GF-D8 (cell line): ENCODE results near the gene MEX3B.
A peak's percentile ranks its signal among the peaks of the same experiment; 100 is the strongest.
"Not testable (repeated sequence)": the region's sequence is repeated elsewhere in the genome, so short reads cannot be mapped to it uniquely, and the experiment has no call there.

Experiments used
- DNase-seq: peaks from one replicate; lab custom pipeline; 2025; lab: John Stamatoyannopoulos, UW

MEX3B gene

DNA sequence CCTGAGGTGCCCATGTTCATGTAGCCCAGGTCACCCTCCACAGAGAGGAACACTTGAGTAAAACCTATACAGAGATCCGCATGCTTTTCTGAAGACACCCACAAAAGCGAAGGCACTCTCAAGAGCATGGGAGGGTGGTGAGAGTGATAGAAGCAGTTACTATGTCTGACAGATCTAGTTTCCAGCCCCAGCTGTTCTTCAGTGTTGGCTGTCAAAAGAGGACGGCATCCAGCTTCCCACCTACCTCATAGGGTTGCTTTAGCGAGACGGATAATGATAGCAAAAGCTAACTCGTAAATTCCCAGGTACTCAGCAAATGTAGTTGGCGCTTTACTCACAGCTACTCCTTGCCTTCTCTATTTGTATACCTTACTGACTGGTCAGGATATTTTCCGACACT lies 3.0 kb upstream of the MEX3B start:
- no peak for DNase-seq

DNA sequence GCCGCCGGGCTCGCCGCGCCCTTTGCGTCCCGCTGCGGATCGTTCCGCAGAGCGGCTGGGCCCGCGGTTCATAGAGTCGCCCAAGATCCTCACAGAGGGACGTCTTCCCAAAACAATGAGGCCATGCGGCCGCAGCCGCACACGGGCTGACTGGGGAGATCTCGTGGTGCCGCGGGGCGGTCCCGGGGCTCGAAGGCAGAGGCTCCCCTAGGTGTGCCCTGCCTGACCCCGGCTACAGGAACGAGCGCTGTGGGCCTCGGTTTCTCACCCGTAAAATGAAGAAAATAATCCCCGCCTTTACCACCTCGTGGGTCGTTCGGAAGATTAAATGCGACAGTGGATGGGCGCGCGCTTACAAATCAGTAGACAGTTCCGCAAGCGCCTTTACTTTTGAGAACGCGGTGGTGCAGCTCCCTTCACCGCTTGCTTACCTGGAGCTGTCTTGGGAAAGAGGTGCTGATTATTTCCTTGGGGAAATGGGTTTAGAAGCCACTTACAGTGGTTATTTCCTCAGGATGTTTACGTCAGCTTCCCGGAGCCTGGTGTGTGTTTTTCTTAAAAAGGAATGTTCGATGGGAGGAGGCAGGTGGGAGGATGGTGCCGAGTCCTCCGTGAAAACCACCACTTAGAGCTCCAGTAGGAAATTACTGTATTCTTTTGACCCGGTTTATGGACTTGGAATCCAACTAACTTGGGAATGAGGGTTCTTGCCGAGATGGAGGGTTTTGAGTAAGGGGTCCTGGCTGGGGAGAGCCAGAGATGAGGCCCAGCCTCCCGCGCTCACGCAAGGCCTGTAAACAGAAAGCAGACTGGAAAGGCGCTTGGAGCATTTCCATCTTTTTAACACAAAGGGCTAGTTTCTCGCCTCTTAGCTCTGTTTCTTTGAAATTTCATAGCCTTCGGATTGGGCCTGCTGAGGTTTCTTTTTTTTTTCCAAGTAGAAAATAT lies 1.9 kb upstream of the MEX3B start:
- DNase-seq: no peak

DNA sequence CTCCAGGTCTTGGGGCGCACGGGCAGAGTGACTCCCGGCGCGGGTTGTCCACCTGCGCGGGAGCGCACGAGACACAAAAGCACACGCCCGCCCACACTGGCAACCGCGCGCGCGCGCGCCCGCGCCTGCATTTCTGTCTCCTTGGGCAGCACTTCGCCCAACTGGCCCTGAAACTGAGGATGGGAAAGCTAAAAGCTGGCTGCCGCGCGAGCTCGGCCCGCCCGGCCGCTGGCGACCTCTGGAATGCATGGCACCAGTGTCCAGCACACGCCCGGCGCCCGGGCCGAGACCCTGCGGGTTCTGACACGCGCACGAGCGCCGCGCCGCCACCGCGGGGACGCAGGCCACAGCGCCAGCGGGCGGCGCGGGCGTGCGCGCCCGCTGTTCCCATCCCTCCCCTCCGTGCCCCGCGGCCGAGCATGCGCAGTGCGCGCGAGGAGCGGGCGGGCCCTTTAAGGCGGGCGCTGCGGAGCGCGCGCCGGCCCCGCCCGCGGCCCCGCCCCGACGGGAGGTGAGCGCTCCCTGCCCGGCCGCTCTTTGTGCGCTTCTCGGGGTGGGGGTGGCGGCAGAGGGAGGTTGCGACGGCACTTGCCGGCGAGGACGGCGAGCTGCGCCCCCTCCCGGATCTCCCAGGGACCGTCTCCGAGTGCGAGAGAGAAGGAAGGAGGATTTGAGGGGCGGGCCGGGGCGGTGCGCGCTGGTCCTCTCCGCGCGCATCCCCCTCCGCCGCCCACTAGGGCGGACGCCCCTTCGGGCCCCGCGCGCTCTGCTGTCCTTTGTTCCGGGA lies 1.0 kb upstream of the MEX3B start:
- peak; percentile 63 for DNase-seq

DNA sequence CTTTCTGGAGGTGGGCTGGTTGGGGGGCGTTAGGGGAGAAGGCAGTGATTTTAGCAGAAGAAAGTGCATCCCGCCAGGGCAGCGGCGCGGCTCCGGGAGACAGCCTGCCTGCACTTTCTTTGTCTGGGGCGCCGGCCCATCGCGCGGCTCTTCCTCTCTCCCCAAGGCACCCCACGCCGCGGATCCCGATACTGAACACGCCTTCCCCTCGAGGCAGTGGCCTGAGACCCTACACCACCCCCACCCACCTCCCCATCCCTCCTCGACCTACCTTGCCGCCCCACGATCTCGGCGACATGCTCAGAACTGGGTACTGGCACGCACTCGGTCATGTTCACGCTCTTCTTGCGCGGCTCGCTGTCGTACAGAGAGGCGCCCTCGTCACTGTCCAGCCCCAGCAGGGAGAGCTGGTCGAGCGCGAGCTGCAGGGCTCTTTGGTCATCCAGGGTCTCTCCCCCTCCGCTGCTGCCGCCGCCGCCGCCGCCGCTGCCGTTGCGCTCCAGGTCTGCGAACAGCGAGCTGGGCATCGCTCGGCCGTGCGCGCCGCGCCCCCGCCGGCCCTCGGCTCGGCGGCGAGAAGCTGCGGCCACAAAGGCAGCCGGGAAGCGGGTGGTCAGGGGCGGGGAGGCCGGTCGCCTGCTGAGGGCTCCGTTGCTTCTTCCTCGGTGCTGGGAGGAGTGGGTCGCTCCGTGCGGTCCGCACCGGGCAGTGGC lies 483 bp downstream of the MEX3B start:
- DNase-seq: no peak

- DNase-seq: no peak
Observed at GRCh38 chr15:82044373-82045178, 1.2 kb downstream of the MEX3B start.

DNA sequence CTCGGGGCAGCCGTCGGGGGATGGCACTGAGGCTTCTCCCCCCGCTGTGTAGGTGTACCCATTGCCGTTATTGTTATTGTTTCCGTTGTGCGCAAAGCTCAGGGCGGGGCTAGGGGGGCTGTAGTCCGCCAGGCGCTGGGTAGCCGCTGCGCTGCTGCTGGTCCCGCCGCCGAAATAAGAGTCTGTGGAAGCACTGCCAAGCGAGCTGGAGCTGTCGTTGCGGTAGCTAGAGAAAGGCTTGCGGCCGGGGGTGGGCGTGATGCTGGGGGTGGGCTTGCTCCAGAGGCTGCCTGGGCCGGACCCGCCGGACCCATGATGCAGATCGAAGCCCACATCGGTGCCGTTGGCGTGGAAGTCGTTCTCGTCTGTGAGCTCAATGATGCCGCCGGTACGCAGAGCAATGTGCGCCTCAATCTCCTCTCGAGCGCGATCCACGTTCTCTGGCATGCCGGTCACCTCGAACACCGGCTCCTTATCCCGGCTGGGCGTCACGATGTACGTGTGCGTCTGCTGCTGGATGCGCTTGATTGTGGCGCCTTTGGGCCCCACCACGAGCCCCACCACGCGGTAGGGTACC lies 1.9 kb downstream of the MEX3B start:
- no peak for DNase-seq

- DNase-seq: no peak
Observed at GRCh38 chr15:82043130-82043673, 2.6 kb downstream of the MEX3B start.

DNA sequence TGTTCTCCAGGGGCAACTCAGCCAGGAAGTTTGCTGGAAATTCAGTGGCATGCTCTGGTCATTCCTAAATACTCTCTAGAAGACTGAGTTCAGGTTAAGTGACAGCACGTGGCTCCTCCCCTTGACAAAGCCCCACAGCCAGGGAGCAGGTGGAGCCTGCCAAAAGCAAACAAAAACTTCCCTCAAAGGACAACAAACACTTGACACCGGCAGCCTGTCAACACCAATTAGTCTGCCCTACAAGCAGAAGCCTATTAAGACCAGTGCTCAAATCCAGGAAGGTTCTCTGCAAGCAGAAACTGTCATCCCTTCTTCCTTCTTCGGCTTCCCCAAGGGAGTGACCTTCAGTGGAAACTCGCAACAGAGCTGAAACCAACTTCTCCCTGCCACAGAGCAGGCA lies 5.0 kb downstream of the MEX3B start:
- no peak for DNase-seq

GRCh38 chr15:82040390-82040789 lies 5.4 kb downstream of the MEX3B start:
- no peak for DNase-seq

DNA sequence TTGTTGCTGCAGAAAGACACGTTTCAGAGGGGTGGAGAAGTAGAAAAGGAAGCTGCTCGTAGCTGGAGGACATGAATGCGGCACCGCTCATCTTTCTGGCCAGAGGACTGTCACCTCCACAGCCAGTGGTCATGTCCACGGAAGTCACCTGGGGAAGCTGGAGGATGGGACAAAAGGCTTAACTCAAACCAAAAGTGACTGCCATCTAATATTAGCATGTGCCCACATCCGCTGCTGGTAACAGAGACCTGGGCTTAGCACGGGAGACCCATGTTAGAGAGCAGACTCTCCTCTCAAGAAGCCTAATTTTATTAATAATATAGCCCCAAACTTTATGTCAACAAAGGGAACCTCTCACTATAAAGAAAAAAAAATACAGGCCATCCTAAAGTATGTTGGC lies 5.9 kb downstream of the MEX3B start:
- no peak for DNase-seq

DNA sequence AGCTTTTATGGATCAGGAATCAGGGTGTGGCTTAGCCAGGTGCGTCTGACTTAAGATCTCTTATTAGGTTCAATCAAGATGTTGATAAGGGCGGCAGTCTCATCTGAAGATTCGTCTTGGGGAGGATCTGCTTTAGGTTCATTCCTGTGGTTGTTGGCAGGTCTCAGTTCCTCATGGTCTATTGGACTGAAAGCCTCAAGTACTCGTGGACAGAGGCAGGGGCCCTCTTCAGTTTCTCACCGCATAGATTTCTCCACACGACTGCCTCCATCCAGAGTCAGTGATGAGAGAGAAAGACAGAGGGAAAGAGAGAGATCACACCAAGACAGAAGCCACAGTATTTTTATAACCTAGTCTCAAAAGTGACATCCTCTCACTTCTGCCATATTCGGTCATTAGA lies 9.4 kb downstream of the MEX3B start:
- no peak for DNase-seq

DNA sequence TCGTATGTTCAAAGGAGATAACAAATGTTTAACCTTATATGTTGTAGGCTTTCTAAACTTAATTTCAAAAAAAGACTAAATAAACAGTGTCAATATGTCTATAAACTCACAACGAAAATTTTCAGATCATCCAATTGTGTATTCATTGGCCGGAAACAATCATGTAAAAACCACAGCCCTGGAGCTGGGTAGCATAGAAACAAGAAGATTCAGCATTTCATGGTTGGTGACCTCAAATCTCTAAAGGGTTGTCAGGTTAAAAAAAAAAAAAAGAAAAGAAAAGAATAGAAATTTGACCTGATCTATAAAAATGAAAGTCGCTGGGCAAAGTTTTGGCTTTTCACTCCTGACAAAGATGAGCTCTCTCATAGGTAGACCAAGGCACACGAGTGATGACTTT lies 13.9 kb downstream of the MEX3B start:
- DNase-seq: no peak

DNA sequence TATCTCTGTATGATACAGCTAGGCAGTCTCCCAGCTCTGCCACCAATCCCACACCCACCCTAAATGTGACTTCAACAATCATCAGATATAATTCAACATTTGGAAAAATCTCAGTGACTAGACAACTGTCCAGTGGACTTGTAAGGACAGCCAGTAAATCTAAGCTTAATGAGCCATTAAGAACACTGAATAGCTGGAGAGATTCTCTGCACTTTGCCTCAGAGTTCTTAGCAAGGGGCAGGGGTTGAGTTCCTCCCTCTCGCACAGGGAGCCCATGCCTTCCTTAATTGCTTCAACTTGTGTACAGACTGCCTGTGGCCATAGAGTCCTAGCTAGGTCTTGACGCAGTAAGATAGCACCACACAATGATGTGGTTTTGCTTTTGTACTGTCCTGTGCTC lies 15.6 kb downstream of the MEX3B start:
- DNase-seq: no peak

DNA sequence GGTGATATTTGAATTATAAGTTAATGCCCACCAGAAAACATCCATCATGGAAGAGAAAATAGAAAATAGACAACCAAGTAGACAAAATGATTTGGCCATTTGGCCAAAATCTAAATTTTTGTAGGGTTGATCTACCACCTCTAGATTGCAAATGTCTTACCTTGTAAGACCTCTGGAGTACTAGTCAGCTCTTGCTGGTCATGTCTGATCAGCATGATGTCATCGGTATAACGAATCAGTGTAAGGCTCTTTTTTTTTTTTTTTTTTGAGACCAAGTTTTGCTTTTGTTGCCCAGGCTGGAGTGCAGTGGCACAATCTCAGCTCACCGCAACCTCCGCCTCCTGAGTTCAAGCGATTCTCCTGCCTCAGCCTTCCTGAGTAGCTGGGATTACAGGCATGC lies 17.7 kb downstream of the MEX3B start:
- not testable (repeated sequence) for DNase-seq

GRCh38 chr15:82021992-82022391 lies 23.8 kb downstream of the MEX3B start:
- no peak for DNase-seq

DNA sequence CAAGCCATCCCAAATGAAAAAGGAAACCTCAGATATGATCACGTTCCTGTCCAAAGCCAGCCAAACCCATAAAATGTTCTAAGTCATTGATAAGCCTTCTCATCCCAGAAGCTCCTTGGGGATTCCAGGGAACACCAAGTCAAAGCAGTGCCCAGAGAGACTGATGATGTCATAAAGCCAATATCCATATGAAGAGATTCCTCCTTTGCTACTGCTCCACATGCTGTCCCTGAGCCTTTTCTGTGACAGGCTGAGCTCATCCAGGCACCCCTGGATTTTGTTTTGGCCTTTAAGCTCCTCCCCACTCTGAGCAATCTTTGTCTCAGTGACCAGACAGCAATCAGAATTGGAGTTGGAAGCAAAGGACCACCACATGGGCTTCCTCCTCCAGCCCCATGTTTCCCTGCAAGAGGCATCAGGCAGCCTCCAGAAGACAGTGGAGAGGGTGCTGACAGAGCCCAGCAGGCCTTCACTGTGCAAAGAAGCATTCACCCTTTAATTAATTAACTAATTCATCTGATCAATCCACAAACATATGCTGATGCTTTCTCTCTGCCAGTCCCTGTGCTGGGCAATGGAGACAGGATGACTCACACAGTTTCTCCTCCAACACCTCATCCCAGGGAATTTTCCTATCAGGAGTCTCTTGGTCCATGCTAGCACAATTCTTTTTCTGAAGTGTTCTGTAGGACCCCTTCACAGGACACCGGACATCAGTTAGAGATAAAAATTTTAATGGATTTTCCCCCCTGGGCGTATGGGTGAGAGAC lies 25.0 kb downstream of the MEX3B start:
- no peak for DNase-seq

- peak; percentile 97 for DNase-seq
Observed at GRCh38 chr15:82018201-82018600, 27.6 kb downstream of the MEX3B start.

GRCh38 chr15:82017656-82018055 lies 28.2 kb downstream of the MEX3B start:
- no peak for DNase-seq

- no peak for DNase-seq
Observed at GRCh38 chr15:82014989-82015388, 30.8 kb downstream of the MEX3B start.

GRCh38 chr15:82012908-82013307 lies 32.9 kb downstream of the MEX3B start:
- DNase-seq: no peak
